ENCODE results near the gene HIF1A.
A peak's percentile ranks its signal among the peaks of the same experiment; 100 is the strongest.
"Not testable (repeated sequence)": the region's sequence is repeated elsewhere in the genome, so short reads cannot be mapped to it uniquely, and the experiment has no call there.

HIF1A gene

DNA sequence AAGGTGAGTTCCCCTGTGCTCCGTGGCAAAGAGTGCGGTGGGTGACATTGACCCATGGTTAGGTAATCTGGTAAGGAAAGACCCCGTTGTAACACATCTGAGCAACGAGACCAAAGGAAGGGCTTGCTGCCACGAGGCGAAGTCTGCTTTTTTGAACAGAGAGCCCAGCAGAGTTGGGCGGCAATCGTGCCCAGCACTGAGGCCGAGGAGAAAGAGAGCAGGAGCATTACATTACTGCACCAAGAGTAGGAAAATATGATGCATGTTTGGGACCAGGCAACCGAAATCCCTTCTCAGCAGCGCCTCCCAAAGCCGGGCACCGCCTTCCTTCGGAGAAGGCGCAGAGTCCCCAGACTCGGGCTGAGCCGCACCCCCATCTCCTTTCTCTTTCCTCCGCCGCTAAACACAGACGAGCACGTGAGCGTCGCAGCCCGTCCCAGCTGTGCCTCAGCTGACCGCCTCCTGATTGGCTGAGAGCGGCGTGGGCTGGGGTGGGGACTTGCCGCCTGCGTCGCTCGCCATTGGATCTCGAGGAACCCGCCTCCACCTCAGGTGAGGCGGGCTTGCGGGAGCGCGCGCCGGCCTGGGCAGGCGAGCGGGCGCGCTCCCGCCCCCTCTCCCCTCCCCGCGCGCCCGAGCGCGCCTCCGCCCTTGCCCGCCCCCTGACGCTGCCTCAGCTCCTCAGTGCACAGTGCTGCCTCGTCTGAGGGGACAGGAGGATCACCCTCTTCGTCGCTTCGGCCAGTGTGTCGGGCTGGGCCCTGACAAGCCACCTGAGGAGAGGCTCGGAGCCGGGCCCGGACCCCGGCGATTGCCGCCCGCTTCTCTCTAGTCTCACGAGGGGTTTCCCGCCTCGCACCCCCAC lies at the start of gene HIF1A:
Gene HIF1A, plus strand, starts transcription at position 684 of the 865 bp plus-strand sequence. CDS start 292 bp downstream, outside the sequence.
- peak; percentile 92 to 97 for DNase-seq (ENCODE audit: low read depth in 2 of 2)

DNA sequence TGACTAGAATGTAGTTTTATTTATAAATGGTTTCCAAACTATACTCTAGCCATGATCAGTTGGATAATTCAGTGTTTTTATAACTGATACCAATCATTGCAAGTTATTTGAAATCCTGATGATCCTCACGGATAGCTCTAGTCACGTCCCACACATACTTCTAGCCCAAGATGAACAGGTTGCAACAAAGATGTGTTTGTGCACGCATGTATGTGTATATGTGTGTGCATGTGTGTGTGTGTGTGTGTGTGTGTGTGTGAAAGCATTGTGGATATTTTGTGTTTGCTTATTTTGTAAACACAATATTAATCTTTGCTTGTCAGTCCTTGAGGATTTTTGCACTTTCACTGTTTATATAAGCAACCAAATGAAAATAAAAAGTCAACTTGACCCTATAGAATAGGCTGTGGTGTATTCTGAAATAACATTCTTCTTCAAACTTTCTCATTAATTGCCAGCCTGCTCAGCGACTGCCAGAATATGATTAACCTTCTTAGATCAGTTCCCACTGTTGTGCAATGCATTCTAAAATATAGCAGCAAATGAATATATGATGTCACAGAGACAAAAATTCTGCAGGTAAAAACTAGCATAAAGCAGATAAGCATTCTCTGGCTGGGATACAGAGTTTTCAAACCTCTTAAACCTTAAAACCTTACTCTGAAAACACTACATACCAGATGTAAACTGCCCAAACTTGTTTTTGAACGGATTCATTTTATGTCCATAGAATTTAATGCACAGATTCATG lies 48.8 kb upstream of the HIF1A start:
- DNase-seq (ENCODE audit: low read depth in 2 of 2) = no peak

DNA sequence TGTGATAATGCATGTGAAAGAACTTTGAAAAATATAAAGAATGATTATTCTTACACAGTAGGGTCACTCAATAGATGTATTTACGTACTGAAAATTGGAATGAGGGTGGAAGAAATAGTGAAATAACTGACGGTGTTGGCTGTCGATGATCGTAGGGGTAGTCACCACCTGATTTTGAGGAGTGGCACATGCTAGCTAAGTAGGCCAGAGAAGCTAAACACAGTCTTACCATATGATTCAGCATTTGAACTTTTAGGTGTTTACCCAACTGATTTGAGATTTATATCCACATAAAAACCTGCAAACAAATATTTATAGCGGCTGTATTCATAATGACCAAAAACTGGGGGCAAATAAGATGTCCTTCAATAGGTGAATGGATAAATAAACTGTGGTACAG lies 47.6 kb upstream of the HIF1A start:
- no peak for DNase-seq (ENCODE audit: low read depth in 2 of 2)

DNA sequence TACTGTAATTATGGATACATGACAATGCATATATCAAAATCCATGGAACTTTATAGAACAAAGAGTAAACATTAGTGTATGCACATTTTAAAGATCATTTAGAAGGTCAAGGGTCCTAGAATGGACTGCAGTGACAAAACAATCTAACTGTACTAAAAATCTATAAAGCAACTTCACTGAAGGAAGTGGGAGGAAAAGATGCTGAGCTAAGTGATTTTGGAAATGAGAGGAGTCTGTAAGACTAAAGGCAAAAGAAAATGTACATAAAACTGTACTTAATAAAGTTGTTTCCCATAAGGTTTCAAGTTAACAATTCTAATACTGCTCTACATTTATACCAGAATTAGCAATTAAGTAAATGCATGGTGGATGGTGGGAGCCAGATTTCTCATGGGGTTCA lies 46.9 kb upstream of the HIF1A start:
- DNase-seq (ENCODE audit: low read depth in 2 of 2) = no peak

DNA sequence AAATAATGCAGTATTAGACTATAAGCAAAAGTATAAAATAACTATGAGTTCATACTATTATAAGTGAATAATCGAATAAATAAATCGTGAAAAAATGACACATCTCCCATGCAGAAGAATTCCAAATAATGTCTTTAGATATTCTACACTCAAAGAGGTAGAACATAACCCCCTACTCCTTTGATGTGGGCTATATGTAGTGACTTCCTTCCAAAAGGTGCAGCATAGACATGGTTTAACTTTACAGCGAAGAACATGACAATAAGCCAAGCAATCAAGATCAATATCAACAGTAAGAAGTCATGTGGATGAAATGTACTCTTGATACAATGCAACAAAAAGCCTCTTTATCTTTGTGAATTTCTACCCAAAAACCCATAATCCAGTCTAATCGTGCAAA lies 46.0 kb upstream of the HIF1A start:
- no peak for DNase-seq (ENCODE audit: low read depth in 2 of 2)

DNA sequence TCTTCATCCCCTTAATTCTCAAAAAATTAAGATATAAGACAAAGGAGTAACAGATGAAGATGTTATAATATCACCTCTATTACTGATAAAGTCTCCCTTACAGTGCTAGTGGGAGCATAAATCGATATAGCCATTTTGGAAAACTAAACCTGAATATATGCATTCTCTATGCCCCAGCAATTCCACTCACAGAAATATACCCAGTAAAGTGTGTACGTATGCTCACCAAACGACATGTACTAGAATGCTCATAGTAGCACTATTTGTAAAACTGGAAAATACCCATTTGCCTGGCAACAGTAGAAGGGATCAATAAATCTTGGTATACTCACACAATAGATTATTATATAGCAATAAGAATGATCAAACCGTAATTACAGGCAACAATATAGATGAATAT lies 44.0 kb upstream of the HIF1A start:
- DNase-seq (ENCODE audit: low read depth in 2 of 2) = no peak

DNA sequence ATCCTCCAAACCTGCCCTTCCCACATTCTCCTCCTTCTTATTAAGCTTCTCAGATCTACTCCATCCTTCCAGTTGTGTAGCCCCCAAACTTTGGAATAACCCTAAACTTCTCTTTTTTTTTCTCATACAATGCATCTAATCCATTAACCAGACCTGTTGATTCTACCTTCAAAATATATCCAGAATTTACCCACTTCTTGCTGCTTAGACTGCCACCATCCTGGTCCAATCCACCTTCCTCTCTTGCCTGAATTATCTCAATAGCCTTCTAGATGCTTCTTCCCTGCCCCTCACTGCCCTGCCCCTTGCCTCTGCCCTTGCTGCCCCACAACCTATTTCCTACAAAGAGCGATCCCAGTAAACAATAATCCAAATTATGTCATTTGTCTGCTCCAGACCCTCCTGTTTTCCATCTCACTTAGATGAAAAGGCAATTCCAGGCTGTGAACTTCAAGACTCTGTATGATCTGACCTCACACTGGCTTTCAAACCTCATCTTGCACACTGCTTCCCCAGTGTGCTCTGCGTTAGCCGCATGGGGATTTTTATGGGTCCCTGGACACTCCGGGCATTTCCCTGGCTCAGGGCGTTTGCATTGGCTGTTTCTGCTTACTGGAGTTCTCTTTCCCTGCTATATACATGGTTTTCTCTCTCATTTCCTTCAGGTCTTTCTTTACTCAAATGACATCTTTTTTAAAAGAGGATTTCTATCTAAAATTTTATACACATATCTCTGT lies 42.6 kb upstream of the HIF1A start:
- DNase-seq (ENCODE audit: low read depth in 2 of 2) = no peak

DNA sequence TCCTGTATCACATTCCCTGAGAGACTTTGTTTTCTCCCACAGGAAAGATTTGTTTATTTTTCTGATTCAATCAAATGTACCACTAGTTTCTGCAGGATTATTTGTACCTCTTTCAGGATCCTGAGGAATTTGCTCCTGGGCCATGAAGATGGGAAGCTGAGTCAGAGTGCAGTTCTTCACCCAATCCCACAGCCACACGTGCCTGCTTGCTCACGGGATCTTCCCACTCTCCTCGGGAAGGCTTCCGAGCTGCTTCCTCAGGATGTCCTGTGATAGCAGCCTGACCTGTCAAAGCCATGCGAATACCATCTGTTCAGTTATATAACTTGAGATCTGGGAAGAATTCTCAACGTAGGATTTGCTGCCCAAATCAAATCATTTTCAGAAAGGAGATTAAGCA lies 41.8 kb upstream of the HIF1A start:
- no peak for DNase-seq (ENCODE audit: low read depth in 2 of 2)

DNA sequence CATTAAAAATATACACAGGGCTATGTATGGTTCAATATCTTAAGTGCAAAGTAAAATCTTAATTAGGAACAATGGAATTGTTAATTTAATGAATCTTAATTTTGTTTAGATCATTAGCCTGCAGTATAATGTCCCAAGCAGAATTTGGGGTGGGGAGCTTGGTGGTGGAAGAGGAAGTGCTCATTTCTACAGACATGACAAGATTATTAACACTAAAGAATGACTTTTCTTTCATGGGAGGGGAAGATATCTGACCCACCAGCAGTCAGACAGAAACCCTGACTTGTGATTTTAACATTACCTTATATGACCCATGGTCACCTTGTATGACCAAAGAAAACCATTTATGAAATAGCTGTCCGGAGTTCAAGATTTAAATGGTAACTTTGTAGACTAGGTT lies 41.3 kb upstream of the HIF1A start:
- DNase-seq (ENCODE audit: low read depth in 2 of 2) = no peak

DNA sequence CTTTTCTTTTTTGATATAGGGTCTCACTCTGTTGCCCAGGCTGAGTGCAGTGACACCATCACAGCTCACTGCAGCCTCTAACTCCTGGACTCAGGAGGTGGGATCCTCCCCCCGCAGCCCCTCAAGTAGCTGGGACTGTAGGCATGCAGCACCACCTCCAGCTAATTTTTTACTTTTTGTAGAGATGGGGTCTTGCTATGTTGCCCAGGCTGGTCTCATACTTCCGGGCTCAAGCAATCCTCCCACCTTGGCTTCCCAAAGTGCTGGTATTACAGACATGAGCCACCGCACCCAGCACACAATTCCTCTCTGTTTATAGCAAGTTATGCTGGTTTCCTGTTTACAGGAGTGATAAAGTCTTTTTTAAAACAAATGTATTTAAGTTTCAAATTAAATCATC lies 39.5 kb upstream of the HIF1A start:
- DNase-seq (ENCODE audit: low read depth in 2 of 2) = no peak

DNA sequence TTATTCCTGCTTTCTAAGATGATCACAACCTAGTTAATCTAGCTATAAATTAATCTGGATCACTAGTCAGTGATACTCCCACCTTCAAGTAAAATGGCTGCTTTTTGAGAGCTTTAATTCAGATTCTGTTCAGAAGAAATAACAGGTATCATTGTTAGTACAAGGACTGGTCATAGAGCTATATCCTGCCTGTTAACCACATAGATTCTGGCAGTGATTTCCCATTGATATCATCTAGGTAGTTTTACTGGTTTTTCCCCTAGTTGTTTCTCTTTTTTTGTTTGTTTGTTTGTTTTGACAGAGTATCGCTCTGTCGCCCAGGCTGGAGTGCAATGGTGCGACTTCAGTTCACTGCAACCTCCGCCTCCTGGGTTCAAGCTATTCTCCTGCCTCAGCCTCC lies 39.0 kb upstream of the HIF1A start:
- no peak for DNase-seq (ENCODE audit: low read depth in 2 of 2)

DNA sequence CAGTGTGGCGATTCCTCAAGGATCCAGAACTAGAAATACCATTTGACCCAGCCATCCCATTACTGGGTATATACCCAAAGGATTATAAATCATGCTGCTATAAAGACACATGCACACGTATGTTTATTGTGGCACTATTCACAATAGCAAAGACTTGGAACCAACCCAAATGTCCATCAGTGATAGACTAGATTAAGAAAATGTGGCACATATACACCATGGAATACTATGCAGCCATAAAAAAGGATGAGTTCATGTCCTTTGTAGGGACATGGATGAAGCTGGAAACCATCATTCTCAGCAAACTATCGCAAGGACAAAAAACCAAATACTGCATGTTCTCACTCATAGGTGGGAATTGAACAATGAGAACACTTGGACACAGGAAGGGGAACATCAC lies 37.2 kb upstream of the HIF1A start:
- DNase-seq (ENCODE audit: low read depth in 2 of 2) = not testable (repeated sequence)

DNA sequence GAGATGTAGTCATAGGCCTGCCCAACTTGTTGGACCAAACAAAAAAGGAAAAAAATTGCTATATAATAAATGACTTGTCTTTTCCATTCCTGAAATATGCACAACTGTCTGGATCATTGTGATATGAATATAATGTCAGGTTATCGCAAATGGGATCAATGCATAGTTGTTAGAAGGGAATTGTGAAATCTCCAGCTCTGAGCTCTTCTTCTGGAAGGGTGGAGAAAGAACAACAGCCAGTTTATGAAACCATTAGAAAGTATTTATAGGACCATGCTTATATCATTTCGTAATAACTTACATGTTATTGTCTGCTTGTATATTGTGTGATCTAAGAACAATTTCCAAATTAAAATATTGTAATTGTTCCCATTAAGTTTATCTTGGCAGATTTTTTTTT lies 35.7 kb upstream of the HIF1A start:
- no peak for DNase-seq (ENCODE audit: low read depth in 2 of 2)

DNA sequence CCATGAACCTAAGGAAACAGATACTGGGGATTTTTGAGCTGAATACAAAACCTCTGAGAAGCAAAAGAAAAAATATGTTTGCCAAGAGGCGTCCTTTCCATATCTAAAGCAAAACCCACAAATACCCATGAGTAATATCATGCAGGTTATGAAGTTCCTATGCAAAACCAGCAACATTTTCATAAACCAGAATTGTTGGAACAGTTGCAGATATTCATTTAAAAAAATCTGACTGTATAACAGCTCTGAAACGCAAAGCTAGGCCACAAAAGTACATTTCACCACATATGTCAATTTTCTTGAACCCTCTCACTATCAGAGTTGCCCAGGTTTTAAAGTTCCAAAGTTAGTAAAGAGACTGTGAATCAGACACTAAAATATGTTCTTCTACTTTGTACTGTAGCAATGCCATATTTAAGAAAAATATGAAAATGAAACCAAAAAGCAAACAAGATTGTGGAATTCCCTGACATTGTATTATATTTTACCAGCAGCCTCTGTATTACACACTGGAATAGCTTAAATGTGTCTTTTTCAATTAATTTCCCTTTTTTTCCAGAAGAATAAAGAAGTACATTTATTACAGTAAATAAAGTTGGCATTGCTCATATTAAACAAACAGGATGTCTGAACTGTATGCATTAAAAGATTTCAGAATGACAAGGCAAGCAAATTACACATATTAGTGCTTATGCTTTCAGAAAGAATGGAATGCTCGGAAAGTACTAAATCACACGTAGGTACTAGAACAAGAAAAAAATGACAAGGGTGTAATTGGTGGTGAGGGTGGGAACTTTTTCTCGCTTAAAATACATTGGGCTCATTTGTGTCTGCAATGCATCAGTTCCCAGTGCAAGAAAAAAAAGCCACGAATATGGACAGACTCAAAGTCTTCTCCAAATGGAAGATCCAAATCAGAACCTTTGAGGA lies 33.6 kb upstream of the HIF1A start:
- no peak for DNase-seq (ENCODE audit: low read depth in 2 of 2)

DNA sequence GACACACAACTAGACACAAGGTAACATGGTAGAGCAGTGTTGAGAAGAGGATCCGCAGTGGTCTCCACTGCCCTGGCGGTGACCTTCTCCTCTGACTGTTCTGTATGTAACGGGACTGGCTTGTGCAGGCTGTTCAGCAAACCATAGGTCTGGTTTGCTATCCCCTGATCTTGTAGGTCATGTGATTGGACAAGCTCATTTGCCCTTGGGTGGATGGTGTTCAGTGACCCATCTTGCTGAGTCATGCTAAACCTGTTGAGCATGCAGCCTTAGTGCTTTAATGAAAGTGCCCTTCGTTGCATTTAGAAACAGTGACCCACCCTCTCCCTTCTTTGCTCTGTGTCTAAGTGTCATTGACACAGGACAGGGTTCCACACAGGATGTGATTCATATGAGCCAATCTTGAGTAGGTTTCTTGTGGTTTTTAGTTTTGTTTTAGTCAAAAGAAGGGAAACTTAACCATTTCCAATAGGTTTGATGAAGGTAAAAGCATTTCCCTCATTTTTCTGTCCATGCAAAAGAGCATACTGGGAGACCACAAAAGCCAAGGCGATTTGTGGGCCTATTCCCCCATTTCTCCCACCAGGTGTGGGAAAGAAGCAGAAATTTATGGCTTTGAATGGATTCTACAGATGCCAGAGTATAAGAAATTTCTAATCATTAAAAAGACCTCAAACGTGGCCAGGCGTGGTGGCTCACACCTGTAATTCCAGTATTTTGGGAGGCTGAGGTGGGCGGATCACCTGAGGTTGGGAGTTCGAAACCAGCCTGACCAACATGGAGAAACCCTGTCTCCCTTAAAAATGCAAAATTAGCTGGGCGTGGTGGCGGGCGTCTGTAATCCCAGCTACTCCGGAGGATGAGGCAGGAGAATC lies 32.6 kb upstream of the HIF1A start:
- peak; percentile 12 to 34 for DNase-seq (ENCODE audit: low read depth in 2 of 2)

DNA sequence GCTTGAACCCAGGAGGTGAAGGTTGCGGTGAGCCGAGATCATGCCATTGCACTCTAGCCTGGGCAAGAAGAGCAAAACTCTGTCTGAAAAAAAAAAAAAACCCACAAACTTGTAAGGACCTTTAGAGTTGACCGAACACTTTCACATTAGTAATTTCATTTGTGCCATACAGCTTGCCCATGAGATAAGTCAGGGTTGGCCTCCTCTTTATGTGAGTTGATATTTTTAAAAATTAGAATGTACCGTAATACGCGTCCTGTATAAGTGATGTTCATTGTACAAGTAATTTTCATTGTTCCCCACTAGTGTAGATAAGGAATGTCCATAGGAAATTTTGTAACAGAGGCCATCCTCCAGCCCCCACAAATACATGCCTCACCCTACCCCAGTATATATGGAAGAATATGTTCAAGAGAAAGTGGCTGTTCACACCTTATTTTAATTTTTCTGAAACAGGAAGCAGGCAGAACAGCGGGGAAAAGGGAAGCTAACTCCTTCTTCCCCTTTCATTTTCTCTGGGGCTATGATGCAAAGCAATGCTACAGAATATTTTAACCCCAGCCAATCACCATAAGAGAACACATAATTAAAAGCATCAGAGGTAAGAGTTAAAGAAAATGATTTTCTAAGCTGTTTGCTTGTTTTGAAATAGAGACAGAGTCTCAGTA lies 31.9 kb upstream of the HIF1A start:
- no peak for DNase-seq (ENCODE audit: low read depth in 2 of 2)

DNA sequence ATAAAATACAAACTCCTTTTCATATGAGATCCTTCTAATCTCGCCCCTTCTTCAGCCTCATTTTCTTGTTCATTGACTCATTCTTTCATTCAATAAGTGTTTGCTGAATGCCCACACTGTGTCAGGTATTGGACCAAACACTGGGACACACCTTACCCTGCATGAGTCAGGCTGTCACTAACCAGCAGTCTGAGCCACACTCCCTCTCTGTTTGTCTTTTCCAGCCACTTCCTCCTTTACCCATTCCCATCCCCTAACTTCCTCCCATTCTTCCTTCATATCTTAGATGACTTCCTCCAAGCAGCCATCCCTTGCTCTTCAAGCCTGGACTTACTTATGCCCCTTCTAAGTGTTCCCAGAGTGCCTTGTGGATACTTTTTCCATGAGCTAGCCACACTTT lies 27.0 kb upstream of the HIF1A start:
- no peak for DNase-seq (ENCODE audit: low read depth in 2 of 2)

DNA sequence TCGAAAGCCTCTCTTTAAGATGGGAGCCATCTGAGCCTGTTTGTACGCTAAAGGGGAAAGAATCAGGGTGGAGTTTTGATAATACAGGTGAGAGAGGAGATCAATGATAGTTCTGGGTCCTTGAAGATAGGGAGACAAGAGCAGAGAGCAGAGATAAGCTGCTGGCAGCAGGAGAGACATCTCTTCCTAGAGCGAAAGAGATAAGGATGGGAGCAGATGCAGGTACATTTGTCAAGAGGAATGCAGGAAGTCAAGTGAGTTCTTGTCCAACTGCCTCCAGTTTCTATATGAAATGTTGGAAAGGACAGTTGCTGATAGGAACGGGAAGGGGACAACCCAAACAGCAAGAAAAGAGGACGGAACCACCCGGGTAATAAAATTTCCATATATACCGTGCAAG lies 24.7 kb upstream of the HIF1A start:
- DNase-seq (ENCODE audit: low read depth in 2 of 2) = no peak

DNA sequence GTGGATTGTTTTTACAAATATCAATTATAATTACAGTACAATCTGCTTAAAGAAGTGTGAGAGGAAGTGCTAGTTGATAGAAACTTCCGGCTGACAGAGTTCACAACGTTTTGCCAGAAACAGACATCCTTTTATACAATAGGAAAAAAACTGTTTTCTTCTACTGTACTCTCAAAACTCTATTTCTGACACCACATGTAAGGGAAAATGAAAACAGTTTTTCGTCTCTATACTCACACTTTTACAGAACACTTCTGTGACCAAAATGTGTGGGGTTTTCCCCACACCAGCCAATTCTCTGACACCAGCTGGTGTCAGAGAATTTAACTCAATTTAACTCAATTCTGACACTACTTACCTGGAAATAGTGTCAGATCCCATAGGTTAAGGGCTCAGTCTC lies 24.2 kb upstream of the HIF1A start:
- DNase-seq (ENCODE audit: low read depth in 2 of 2) = peak in 1 of 2 donors; percentile 13

DNA sequence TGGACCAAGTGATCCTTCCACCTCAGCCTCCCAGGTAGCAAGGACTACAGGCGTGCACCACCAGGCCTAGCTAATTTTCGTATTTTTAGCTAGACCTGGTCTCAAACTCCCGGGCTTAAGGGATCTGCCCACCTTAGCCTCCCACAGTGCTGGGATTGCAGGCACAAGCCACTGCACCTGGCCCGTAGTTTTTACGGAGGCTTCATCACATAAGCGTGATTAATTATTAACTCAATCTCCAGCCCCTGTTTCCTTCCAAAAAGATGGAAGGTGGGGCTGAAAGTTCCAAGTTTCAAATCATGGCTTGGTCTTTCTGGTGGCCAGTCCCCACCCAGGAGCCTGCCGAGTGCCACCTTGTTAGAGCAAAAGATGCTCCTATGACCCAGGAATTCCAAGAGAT lies 22.5 kb upstream of the HIF1A start:
- DNase-seq (ENCODE audit: low read depth in 2 of 2) = no peak
